ENCODE data around the gene TMEM63C. TPM values are rescaled to one million over a fixed set of nuclear protein-coding genes. Genes with fewer than 3 reads are reported as not detected.
"Not testable (repeated sequence)": the region's sequence is repeated elsewhere in the genome, so short reads cannot be mapped to it uniquely, and the experiment has no call there.

Gene TMEM63C
- total RNA-seq, 1 donor from 2014 or later: 1.4 TPM

DNA sequence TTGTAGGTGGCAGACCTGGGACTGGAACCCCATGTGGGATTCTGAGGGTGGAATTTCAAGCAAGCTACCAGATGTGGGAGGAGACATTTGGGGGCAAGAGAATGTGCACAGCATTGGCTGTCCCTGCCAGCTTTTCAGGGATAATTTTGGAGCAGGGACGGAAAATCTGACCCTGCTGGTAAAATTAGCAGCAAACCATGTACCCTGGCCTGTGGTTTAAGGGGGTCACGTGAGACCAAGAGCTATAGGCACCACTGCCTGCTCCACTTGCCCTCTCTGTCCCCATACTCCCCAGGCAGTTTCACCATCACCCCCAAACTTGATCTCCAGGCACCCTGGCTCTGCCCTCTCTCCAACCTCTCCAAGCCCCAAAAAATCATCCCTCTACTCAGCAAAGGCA is 26.5 kb upstream of the TMEM63C start:
- no peak for DNase-seq (ENCODE audit: low spot score)

DNA sequence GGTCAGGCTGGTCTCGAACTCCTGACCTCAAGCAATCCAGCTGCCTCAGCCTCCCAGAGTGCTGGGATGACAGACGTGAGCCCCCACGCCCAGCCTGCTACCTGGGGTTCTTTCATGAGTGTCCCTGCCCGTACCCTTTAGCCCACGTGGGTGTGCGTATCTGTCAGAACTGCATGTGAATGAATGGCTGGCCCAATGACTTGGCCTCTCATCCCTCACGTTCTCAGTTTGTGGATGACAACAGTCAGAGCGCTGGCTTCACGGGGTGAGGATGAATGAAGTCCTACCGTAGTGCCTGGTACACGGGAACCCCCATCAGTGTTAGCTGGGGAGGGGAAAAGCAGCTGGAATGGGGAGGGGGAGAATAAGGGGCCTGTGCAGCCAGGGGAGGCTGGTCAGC is 23.9 kb upstream of the TMEM63C start:
- no peak for DNase-seq (ENCODE audit: low spot score)

DNA sequence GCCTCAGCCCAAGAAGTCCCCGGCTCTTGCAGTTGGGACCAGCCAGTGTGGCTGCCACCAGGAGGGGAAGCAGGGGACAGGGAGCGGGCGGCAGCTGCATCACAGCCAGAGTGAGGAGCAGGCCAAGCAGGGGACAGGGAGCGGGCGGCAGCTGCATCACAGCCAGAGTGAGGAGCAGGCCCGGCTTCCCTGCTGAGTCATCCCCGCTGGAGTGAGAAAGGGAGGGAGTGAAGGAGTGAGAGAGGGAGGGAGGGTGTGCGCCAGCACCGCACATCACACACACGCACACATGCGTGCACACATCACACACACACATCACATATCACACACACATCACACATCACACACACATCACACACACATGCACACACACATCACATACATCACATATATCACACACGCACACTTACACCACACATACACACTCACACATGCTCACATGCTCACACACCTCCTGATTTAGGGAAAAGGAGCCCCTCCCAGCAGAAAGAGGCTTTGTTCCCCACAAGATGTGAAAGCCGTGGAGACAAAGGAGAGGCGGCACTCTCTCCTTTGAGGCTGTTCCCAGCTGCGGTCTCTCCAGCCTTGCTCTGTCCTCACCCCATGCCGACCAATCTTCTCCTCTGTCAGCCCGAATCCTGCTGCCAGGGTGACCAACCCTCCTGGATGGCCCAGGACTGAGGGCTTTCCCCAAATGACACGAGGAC is 23.3 kb upstream of the TMEM63C start:
- no peak for DNase-seq (ENCODE audit: low spot score)

DNA sequence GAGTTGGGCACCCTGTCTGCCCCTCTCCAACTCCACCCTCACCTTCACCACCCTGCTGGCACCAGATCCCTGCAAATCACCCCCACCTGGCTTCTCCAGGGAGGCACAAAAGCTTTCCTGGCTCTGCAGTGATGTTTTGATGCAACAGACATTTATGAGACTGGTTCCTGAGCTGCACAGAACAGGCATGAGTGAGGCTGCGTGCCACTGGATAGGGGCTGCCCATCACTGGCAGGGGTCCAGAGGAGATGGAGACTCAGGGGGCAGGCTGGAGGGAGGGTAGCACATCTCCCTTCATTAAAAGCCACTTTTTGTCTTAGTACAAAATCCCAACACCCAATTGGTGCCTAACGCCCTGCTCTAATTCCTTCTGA is 22.7 kb upstream of the TMEM63C start:
- DNase-seq (ENCODE audit: low spot score): no peak

DNA sequence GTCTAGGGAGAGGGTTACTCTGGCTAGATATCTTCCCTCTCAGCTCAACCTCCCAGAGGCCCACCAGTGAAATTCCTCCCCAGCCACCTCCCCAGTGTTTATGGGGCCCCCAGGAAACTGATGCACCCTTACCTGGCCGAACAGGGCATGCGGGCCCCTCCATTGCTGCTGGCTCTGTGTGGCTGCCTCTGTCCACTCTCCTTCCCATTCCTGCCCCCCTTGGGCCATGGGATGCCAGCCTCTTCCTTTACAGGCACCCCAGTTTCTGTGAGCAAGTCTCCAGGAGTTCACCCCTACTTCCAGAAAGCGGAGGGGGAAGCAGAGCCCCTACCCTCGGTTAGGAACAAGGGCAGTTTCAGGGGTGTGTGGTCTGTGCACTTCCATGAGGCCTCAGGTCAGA is 20.6 kb upstream of the TMEM63C start:
- no peak for DNase-seq (ENCODE audit: low spot score)

DNA sequence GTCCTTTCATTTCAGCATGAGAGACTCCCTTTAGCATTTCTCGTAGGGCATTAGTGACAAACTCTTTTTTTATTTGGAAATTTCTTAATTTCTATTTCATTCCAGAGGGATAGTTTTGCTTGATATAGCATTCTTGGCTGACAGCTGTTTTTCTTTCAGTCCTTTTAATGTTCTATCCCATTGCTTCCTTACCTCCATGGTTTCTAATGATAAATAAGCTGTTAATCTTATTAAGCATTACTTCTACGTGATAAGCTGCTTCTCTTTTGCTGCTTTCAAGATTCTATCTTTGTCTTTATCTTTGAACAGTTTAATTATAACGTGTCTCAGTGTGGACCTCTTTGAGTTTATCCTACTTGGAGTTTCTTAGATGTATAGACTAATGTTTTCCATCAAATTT is 11.6 kb upstream of the TMEM63C start:
- DNase-seq (ENCODE audit: low spot score): no peak

DNA sequence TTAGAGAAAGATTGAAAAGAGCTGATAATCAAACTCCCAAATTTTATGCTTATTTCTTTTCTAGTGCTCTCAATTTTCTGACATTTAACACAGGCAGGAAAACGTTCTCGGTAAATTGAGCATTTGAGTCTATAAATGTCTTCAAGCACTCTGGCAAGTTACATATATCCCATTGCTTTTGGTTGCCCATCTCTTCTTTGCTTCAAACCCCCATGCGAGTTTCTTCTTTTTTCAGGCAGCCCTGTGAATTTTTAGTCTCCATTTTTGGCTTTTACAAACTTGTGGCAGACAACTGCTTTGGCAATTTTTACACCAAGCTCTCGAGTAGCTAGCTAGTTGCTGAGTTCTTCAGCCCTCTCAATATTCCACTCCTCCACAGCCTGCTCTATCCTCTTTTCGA is 8.7 kb upstream of the TMEM63C start:
- DNase-seq (ENCODE audit: low spot score): no peak

DNA sequence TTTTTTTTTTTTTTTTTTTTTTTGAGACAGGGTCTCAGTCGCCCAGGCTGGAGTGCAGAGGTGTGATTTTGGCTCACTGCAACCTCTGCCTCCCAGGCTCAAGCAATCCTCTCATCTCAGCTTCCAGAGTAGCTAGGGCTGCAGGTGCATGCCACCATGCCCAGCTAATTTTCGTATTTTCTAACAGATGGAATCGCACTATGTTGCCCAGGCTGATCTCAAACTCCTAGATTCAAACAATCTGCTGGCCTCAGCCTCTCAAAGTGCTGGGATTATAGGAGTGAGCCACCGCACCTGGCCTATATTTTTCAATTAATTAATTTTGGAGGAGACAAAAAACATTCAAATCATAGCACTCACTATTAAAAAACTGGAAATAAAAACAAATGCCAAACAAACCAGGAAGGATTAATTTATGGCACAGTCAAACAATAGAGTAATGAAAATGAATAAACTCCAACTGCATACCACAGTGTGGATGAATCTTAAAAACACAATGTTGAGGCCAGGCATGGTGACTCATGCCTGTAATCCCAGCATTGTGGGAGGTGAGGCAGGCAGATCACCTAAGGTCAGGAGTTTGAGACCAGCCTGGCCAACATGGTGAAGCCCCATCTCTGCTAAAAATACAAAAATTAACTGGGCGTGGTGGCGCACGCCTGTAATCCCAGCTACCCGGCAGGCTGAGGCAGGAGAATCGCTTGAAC is 7.5 kb upstream of the TMEM63C start:
- not testable (repeated sequence) for DNase-seq (ENCODE audit: low spot score)

DNA sequence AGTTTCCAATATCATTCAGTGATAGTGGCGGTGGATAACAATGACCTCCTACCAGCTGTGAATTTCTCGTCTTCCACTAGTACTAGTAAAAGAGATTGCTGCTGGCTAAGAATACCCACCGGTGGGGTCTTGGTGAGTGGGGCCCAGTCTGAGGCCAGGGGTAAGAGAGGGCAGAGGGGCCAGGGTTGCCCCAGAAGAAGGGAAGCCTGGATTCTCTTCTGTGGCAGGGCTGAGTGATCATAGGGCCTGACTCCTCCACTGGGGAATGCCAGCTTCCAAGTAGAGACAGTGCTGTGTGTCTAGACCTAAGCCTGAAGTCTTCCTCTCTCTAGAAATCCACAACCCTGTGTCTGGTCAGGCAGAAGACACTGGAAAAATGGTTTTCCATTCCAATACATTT is 5.8 kb upstream of the TMEM63C start:
- no peak for DNase-seq (ENCODE audit: low spot score)

DNA sequence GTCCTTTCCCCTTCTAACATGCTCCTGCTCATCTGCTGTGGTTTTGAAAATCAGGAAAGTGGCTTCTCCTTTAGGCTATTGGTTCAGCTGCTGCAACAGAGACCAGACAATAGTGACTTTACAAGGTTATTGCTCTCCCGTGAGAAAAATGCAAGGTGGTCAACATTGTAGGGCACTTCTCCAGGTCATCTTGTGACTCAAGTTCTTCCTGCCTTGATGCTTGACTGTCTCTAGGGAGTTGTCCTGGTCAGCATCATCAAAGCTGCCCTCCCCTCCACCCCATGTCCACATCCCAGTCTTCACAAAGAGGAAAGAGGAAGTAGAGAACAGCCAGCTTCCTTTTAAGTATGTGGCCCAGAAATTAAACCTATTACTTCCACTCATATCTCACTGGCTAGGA is 3.9 kb upstream of the TMEM63C start:
- no peak for DNase-seq (ENCODE audit: low spot score)

DNA sequence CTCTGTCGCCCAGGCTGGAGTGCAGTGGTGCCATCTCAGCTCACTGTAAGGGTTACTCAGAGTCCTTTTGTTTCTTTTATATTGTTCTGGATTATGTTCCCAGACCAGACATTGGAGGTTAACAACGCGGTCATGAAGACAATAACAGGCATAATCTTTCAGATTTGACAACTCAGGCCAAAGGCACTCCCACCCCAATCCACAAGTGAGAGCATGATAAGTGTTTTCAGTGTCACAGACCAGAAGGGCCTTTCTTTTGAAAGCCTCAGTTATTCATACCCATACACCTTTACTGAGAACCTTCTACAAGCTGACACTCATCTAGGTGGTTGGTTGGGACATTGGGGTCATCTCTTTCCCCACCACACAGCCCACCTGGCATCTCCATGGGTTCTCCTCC is 2.9 kb upstream of the TMEM63C start:
- DNase-seq (ENCODE audit: low spot score): no peak

DNA sequence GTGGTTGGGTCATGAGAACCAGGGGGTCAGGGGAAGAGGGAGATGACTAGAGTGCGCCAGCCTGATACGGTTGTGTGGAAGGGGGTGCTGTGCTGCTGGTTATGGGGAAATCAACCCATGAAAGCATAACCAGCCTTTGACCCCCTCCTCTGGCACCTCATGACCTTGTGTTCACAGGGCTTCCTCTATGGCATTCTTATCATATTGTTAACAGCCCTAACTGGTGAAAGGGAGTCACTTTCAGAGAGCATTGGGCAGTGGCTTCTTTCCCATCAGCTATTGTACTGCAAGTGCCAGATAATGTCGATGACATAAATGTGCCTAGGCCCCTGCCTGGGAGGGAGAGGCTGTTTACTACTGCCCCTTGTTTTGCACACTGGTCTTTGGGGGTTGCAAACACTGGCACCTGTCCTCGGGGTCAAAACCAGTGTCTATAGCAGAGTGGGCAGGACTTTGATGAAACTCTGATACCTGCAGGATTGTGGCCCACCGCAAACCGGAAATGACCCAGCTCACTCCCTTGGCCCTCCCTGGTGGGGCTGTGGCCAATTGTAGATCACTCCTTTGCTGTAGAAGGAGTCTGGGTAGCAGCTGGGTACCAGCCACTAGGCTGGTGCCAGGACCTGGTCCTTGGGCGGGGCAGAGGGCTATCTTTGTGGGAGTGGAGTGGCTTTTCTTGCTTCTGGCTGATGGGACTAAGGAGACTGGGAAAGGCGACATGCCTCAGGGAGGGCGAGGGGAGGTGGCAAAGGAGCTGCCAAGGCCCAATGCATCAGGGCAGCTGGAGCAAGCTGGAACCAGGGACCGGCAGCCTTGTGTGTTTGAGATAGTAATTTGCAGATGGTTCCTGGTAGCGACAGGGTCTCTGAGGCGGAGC is 634 bp upstream of the TMEM63C start:
- no peak for DNase-seq (ENCODE audit: low spot score)

DNA sequence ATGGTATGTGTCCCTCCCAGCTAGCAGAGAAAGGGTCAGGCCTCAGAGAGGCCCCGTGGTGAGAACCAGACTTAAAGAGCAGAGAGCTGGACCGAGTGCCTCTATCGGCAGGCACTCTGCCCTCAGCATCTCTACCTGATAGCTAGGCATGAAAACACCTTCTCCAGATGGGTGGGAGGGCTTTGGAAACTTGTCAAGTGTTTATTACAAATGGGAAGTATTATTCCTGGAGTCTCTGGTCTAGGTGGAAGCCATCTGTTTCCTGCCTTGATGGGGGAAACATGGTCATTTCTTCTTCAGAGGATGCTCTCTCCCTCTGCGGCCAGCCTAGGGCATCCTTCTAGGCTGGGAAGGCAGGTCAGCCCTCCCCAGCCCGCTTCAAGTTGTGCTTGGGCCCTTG is 2.3 kb downstream of the TMEM63C start:
- no peak for DNase-seq (ENCODE audit: low spot score)

DNA sequence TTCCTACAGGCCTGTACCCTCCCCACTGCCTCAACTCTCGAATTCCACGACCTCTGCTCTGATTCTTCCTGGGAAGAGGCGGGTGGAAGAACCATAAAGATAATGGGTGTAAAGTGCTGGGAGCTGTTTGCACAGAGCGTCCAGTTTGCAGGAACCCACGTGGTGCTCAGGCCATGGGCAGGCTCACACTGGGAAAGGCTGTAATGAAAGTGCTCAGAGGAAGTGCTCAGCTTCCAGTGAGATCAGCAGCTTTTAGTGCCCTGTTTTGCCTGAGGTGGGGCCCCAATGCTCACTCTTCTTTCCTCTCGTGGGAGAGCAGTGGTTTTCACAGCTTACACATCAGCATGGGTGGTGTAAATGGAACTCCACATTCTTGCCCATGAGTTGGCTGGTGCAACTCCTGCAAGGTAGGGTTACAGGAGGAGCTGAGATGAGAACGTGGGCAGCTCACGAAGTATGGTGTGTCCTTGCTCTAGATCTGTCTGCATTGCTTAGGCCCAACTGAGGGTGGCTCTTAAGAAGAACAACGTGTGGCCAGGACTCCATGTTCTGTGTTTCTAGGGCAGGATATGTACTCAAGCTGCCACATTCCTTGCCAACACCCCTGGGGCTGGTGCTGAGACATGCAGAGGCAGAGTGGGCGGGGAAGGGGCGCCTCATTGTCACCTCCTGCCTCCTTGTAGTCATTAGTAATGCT is 2.9 kb downstream of the TMEM63C start:
- DNase-seq (ENCODE audit: low spot score): no peak

DNA sequence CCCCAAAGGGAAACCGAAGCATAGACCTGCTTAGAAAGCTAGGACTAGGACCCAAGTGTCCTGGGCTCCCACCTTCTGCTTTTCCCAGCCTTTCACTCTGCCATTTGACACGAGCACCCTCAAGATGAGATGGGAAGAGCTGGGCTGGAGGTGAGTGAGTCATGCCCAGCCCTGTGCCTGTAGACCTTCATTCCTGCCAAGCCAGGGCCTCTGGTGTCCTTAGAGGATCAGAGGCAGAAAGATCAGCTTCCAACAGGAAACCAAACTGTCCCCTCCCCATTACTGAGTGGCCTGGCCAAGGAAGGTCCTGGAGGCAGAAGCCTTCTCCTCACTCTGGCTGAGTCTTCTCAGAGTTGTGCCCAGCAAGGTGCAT is 3.5 kb downstream of the TMEM63C start:
- no peak for DNase-seq (ENCODE audit: low spot score)

DNA sequence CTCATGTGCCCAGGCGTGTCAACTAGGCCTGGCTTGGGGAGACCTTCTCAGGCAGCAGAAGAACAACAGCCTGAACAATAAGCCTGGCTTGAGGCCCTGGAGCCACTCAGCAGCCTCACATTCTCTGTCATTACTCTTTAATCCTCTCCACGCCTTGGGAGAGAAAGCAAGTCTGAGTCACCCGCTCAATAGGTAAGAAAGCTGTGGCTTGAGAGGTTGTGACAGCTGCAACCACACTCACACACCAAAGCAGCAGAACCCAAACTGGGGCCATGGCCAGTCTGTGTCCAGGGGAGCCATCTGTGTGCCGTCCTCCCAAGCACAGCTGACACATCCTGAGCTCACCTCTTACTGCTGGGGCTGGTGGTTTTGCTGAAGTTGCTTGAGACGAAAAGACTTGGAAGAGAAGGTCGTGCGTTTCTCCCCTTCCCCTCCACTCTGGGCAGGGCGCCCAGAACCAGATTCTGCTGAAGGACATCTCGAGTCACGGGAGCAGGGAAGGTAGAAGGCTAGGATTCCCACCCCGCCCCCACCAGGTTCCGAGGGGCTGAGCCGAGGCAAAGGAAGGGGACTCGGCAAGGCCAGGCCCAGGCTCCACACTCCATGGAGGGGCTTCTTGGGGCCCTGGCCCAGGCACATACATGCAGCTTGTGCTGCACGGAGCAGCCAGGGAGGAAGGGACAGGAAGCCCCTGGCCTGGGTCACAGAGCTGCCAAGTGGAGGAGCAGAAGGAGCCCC is 5.5 kb downstream of the TMEM63C start:
- peak; percentile 30 for DNase-seq (ENCODE audit: low spot score)

DNA sequence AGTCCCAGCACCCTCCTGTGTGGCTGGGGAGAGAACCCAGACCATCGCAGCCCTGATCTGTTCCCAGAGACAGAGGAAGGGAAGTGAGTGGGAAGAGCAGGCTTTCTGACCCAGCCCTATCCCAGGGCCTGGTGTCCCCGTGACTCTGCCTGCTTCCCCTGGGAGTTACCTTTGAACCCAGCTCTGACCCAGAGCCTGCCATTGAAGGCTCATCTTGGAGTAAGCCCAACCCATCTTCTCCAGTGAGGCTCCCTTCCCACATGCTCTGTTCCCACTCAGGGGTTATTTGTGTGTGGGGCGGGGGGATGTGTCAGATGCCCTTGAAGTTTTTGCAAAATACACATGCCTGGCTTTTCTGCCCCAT is 6.0 kb downstream of the TMEM63C start:
- no peak for DNase-seq (ENCODE audit: low spot score)

DNA sequence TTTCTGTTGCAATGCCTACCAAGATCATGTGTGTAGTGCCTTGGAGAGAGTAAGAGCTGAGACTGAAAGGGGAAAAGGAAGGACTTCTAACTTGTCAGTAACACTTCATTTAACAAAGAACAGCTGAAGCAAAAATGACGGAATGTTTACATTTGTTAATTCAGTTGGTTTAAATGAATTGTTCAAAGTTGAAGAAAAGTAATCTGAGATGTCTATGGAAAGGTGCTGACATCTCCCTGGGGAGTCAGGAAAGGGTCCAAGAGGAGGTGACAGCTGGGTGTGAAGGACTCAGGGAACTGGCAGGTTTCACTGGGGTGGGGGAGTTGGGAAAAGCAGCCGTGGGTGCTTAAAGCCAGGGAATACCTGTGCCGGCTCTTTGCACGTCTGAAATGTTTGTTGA is 7.9 kb downstream of the TMEM63C start:
- no peak for DNase-seq (ENCODE audit: low spot score)

DNA sequence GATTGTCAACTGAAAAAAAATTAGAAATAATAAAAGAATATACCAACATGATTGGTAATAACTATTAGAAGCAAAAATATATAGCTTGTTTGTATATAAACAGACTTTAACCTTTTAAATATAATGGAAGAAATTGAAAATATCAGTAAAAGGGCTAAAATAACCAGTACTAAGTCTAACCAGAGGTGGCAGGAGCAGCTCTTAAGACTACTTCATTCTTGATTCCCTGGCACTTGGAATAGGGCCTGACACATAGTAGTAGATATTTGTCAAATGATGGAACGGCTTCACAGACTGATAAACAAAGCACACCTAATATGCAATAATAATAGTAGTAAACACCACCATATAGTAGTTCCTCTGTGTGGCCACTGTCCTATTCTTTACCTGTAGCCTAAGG is 9.4 kb downstream of the TMEM63C start:
- DNase-seq (ENCODE audit: low spot score): no peak

DNA sequence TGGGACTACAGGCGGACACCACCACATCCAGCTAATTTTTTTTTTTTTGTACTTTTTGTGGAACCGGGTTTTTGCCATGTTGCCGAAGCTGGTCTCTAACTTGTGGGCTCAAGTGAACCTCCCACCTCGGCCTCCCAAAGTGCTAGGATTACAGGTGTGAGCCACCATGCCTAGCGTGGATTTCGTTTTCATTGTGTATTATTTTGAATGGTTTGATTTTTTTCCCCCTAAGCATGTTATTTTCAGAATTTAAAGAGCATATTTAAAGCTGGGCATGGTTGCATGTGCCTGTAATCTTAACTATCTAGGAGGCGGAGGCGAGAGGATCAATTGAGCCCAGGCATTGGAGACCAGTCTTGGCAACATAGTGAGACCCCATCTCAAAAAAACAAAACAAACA is 13.1 kb downstream of the TMEM63C start:
- no peak for DNase-seq (ENCODE audit: low spot score)

DNA sequence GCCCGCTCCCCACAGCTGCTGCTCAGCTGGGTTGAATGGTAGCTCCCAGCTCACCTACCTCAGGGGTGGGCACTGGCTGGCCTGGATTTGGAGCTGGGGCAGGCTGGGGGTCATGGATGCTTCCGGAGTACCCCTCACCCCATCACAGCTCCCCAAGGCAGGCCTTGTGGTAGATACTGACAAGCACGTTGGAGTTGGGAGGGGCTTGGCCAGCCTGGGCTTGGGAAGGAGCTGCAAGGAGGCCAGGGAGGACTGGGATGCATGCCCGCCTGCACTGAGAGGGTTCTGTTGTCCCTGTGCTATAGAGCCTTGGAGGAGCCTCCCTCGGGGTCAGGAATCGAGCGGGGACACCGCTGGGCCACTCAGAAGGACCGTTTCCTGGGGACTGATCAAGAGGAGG is 14.2 kb downstream of the TMEM63C start:
- DNase-seq (ENCODE audit: low spot score): no peak

DNA sequence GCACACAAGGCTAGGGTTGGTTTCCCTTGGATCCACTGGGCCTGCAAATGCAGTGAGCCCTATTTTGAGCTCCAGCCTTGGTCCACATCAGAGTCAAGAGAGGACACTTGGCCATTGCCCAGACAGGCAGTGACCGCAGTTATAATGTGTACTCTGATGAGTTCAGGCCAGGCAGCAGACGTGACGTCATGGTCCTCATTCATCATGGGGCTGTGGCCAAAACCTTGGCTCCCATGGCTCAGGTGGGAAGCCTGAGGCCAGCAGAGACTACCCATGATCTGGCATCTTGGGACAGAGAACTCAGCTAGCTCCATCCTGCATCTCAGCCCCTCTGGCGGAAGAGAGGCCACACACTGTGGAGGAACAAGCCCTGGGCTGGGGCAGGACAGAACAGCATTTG is 16.4 kb downstream of the TMEM63C start:
- DNase-seq (ENCODE audit: low spot score): no peak

All from mucosa of gallbladder (tissue), 1 donor.